Right lobe of liver (tissue), 4 donors: ENCODE data around the gene SH2D7.

Experiments
- POLR2A ChIP-seq: fragments of 450-650 bp; IDR thresholded peaks from one replicate; pipeline ENCODE4 v1.6.1; 2017; ENCODE audit warnings: antibody characterized with exemption, mild to moderate bottlenecking
- TF ChIP-seq, protein P1 (sequence below), 4 donors: fragments of 200-600 bp in 3 of 4; fragments of 450-650 bp in 1 of 4; IDR thresholded peaks; one replicate each; pipeline versions ENCODE4 v1.5.1 to v1.8.0; 2016 to 2022; ENCODE audit warnings: antibody characterized with exemption in 4 of 4, mild to moderate bottlenecking in 2 of 4
- donor health status: DM: no; HTN: no; CAD: no.
- donor health status: DM: no; HTN: no; CAD: no.
- donor health status: DM: no; HTN: yes; CAD: no.

DNA sequence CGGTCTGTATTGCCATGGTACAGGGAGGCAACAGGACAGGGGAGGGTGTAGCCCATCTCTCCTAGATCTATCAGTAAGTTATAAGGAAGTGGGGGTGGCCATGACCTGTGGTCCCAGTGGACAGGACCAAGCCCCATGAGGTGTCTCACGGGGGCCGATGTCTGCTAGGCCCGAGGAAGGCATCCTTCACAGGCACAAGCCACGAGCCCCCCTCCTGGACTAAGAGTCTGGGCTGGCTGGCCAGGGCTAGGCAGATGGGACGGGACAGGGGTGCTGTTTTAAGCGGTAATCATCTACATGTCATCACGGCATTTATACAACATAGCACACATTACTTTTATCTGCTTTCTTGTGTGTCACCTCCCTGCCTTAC lies 12.3 kb upstream of the SH2D7 start:
- TF ChIP-seq, protein P1, sequence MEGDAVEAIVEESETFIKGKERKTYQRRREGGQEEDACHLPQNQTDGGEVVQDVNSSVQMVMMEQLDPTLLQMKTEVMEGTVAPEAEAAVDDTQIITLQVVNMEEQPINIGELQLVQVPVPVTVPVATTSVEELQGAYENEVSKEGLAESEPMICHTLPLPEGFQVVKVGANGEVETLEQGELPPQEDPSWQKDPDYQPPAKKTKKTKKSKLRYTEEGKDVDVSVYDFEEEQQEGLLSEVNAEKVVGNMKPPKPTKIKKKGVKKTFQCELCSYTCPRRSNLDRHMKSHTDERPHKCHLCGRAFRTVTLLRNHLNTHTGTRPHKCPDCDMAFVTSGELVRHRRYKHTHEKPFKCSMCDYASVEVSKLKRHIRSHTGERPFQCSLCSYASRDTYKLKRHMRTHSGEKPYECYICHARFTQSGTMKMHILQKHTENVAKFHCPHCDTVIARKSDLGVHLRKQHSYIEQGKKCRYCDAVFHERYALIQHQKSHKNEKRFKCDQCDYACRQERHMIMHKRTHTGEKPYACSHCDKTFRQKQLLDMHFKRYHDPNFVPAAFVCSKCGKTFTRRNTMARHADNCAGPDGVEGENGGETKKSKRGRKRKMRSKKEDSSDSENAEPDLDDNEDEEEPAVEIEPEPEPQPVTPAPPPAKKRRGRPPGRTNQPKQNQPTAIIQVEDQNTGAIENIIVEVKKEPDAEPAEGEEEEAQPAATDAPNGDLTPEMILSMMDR (IDR thresholded peaks at IDR 0.05): no peak
- no peak for TF ChIP-seq POLR2A
